ENCODE data around the gene TRIP4. TPM values are rescaled to one million over a fixed set of nuclear protein-coding genes. Genes with fewer than 3 reads are reported as not detected.

Gene TRIP4
- polyA plus RNA-seq, 3 donors, result 23.0 to 40.1 (median 35.6) TPM

DNA sequence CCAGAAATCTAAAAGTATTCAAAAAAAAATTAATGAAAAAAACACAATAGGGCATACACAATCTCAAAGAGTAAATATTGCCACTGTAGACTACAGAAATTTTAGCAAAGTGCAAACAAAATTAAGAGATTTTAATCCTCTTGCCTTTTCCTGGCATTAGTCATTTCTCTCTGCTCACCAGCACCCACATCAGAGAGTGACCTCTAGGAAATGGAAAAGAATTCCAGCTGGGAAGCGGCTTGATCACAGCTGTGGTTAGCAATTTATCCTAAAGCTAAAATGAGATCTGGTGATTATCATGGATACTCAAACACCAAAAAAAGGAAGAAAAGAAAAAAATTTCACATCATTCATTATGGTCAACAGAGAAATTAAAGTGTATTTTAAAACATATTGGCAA lies 39.2 kb upstream of the TRIP4 start:
- intact Hi-C loops (cut with micrococcal nuclease), result no loop called here
- Histone ChIP-seq H2AFZ (ENCODE audit: insufficient read depth, low read depth, low read length, poor library complexity, severe bottlenecking) (no peak overlapping the region), H3K27ac (ENCODE audit: low read depth in 1 of 2, low read length in 2 of 2) (no peak overlapping the region), H3K4me2 (replicated peaks; ENCODE audit: extremely low read depth, low read length, poor library complexity, severe bottlenecking) (no peak overlapping the region), H3K36me3 (replicated peaks in 1 of 2; ENCODE audit: control insufficient read depth in 1 of 2, insufficient read depth in 2 of 2, low read length in 2 of 2) (peaks cover 2 to 33% of the 10 kb centered on the region in 2 donors), H3K9ac (ENCODE audit: insufficient read depth, low read length, poor library complexity, severe bottlenecking) (no peak overlapping the region), H3K4me3 (replicated peaks in 1 of 3; ENCODE audit: low read depth in 2 of 3, low read length in 3 of 3) (no peak overlapping the region), H3K4me1 (ENCODE audit: control insufficient read depth in 1 of 2, insufficient read depth in 2 of 2, low read length in 2 of 2) (no peaks in the 10 kb centered on the region), H3K79me2 (ENCODE audit: insufficient read depth, low read length) (peaks cover 91% of the 10 kb centered on the region), H3K9me3 (replicated peaks in 1 of 2; ENCODE audit: control insufficient read depth in 1 of 2, insufficient read depth in 1 of 2, low read length in 2 of 2) (no peaks in the 10 kb centered on the region), H4K20me1 (ENCODE audit: insufficient read depth, low read length) (peaks cover 61% of the 10 kb centered on the region), H3K27me3 (ENCODE audit: control insufficient read depth in 2 of 2, insufficient read depth in 2 of 2, low read length in 2 of 2) (no peaks in the 10 kb centered on the region)
- TF ChIP-seq, protein P1, sequence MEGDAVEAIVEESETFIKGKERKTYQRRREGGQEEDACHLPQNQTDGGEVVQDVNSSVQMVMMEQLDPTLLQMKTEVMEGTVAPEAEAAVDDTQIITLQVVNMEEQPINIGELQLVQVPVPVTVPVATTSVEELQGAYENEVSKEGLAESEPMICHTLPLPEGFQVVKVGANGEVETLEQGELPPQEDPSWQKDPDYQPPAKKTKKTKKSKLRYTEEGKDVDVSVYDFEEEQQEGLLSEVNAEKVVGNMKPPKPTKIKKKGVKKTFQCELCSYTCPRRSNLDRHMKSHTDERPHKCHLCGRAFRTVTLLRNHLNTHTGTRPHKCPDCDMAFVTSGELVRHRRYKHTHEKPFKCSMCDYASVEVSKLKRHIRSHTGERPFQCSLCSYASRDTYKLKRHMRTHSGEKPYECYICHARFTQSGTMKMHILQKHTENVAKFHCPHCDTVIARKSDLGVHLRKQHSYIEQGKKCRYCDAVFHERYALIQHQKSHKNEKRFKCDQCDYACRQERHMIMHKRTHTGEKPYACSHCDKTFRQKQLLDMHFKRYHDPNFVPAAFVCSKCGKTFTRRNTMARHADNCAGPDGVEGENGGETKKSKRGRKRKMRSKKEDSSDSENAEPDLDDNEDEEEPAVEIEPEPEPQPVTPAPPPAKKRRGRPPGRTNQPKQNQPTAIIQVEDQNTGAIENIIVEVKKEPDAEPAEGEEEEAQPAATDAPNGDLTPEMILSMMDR (IDR thresholded peaks at IDR 0.05), result no peak
- DNase-seq, result no peak
- H3K4me3 Mint-ChIP-seq, result no peak overlapping the region
- no peaks in the 10 kb centered on the region for H3K4me1 Mint-ChIP-seq
- no CpG with 5 or more reads among the region's 1 CpG for WGBS (ENCODE audit: insufficient coverage)
- peaks cover 22 to 37% of the 10 kb centered on the region in 2 donors for H3K36me3 Mint-ChIP-seq
- H3K27me3 Mint-ChIP-seq (ENCODE audit: low read depth in 3 of 3), result peaks cover 0 to 1% (median 0%) of the 10 kb centered on the region in 3 donors
- peaks cover 0 to 4% (median 0%) of the 10 kb centered on the region in 7 donors for H3K9me3 Mint-ChIP-seq
- H3K27ac Mint-ChIP-seq, result no peak overlapping the region

- Histone ChIP-seq H3K79me2 (ENCODE audit: insufficient read depth, low read length) (peaks cover 92% of the 10 kb centered on the region), H3K27ac (ENCODE audit: low read depth in 1 of 2, low read length in 2 of 2) (no peak overlapping the region), H3K4me3 (replicated peaks in 1 of 3; ENCODE audit: low read depth in 2 of 3, low read length in 3 of 3) (no peak overlapping the region), H4K20me1 (ENCODE audit: insufficient read depth, low read length) (peaks cover 53% of the 10 kb centered on the region), H3K4me2 (replicated peaks; ENCODE audit: extremely low read depth, low read length, poor library complexity, severe bottlenecking) (no peak overlapping the region), H3K36me3 (replicated peaks in 1 of 2; ENCODE audit: control insufficient read depth in 1 of 2, insufficient read depth in 2 of 2, low read length in 2 of 2) (peaks cover 2 to 33% of the 10 kb centered on the region in 2 donors), H3K4me1 (ENCODE audit: control insufficient read depth in 1 of 2, insufficient read depth in 2 of 2, low read length in 2 of 2) (no peaks in the 10 kb centered on the region), H3K9ac (ENCODE audit: insufficient read depth, low read length, poor library complexity, severe bottlenecking) (no peak overlapping the region), H3K9me3 (replicated peaks in 1 of 2; ENCODE audit: control insufficient read depth in 1 of 2, insufficient read depth in 1 of 2, low read length in 2 of 2) (no peaks in the 10 kb centered on the region), H3K27me3 (ENCODE audit: control insufficient read depth in 2 of 2, insufficient read depth in 2 of 2, low read length in 2 of 2) (no peaks in the 10 kb centered on the region), H2AFZ (ENCODE audit: insufficient read depth, low read depth, low read length, poor library complexity, severe bottlenecking) (no peak overlapping the region)
- peaks cover 22 to 37% of the 10 kb centered on the region in 2 donors for H3K36me3 Mint-ChIP-seq
- H3K4me1 Mint-ChIP-seq, result no peaks in the 10 kb centered on the region
- H3K4me3 Mint-ChIP-seq, result no peak overlapping the region
- TF ChIP-seq, protein P1 (IDR thresholded peaks at IDR 0.05), result no peak
- no peak for DNase-seq
- peaks cover 0 to 1% (median 0%) of the 10 kb centered on the region in 3 donors for H3K27me3 Mint-ChIP-seq (ENCODE audit: low read depth in 3 of 3)
- intact Hi-C loops (cut with micrococcal nuclease), result no loop called here
- 100% methylated on average over 1 of the region's 2 CpGs for WGBS (ENCODE audit: insufficient coverage)
- peaks cover 0 to 4% (median 0%) of the 10 kb centered on the region in 7 donors for H3K9me3 Mint-ChIP-seq
- H3K27ac Mint-ChIP-seq, result no peak overlapping the region
Measured at GRCh38 chr15:64349375-64349774, 38.3 kb upstream of the TRIP4 start.

Measured in CD14-positive monocyte (primary cell).